SK-N-MC (cell line): ENCODE measurements around the gene ACOXL.

ENCODE experiments used
- EZH2 ChIP-seq: fragments of 200-600 bp; sonication (generic); IDR thresholded peaks from one replicate; pipeline ENCODE4 v1.6.1; 2017; ENCODE audit warnings: antibody characterized with exemption
- FOXP2 ChIP-seq: optimal IDR thresholded peaks from 2 replicates; pipeline ENCODE3; 2011; ENCODE audit warnings: mild to moderate bottlenecking, moderate library complexity; ENCODE audit not compliant: insufficient read depth; ENCODE audit errors: extremely low read length, control extremely low read depth
- POLR2AphosphoS5 ChIP-seq: IDR thresholded peaks from 2 replicates; pipeline ENCODE4 v1.6.1; 2012; ENCODE audit warnings: mild to moderate bottlenecking, low read depth, low read length, borderline replicate concordance

- no peak for TF ChIP-seq POLR2AphosphoS5
- TF ChIP-seq EZH2: no peak
- TF ChIP-seq FOXP2: no peak
Measured at GRCh38 chr2:110810404-110810803, 78.0 kb downstream of the ACOXL start.
